Measurements from ENCODE around the gene GMFB. TPM values are rescaled to one million over a fixed set of nuclear protein-coding genes. Genes with fewer than 3 reads are reported as not detected.
A peak's percentile ranks its signal among the peaks of the same experiment; 100 is the strongest.

The GMFB gene
- total and polyA plus RNA-seq, 2 experiments from 2014 or later = 76.8 to 110 TPM

DNA sequence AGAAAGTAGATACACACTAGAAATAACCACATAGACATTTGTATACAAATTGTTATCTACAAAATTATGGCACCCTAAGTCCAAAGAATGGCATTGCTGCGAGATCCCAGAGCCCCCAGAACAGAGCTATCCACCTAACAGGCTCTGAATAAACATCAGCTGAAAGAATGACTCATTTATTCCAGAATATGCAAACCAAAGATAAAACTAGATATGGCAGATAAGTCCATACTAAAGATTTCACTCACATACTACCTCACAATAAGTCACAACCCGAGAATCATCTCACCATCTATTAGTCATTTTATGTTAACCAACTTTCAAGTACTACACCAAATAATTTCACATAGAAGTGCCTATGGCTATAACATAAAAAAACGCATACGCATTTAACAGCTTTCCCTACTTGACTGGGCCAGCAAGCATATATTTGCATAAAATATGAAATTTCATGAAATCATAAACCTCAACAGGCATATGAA, 53.2 kb downstream of the GMFB start:
- Histone ChIP-seq H3K9ac (peak overlapping the region; percentile 27), H4K20me1 (ENCODE audit: insufficient read depth) (peaks cover 6% of the 10 kb centered on the region; the same call in 1 of the 2 replicates), H3K9me3 (ENCODE audit: low read depth) (no peaks in the 10 kb centered on the region), H3K27ac (peak overlapping the region; percentile 68), H2AFZ (no peak overlapping the region), H3K27me3 (replicated peaks; ENCODE audit: insufficient read depth) (no peaks in the 10 kb centered on the region), H3K36me3 (ENCODE audit: low read depth) (0 out of 2 replicates have a peak, but pooled peaks cover 10% of the 10 kb centered on the region), H3K4me1 (ENCODE audit: insufficient read depth) (peaks cover 45% of the 10 kb centered on the region), H3F3A (ENCODE audit: insufficient read depth) (peaks cover 18% of the 10 kb centered on the region), H3K4me3 (0 out of 2 replicates have a peak overlapping the region, but pooled peaks have one; percentile 8), H3K9me2 (ENCODE audit: insufficient read depth) (no peaks in the 10 kb centered on the region), H3K4me2 (ENCODE audit: unreplicated experiment) (peak overlapping the region; percentile 58), H3K79me2 (ENCODE audit: insufficient read depth) (peaks cover 100% of the 10 kb centered on the region)
- 56 to 59% methylated on average over 4 of the region's 4 CpGs for WGBS, 2 experiments (ENCODE audit: low coverage in 1 of 2, low lambda C conversion rate in 2 of 2, missing lambda C conversion rate in 2 of 2)
- TF ChIP-seq EZH2phosphoT487 (IDR thresholded peaks at IDR 0.05; ENCODE audit: insufficient read depth, low read depth) (no peak), EZH2 (IDR thresholded peaks at IDR 0.05; ENCODE audit: insufficient read depth, poor library complexity, severe bottlenecking) (no peak)
- peak; percentile 81 for DNase-seq
- in situ Hi-C loops (cut with MboI) = no loop called here

DNA sequence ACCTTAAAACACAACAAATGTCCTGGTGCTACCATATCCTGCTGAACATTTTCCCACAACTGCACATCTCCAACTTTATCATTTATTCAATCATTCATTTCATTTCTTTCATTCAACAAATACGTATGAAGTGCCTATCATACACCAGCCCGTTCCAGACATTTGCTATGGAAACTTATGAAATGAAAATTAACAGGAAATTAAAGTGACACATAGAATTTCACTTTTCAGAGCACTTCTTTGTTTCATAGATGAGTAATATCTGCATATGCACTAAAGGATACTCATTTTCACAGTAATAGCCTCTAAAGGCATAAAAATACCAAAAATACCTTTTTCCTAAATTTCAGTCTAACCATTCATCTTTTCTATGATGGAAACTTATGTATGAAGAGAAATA, 60.3 kb downstream of the GMFB start:
- no peak for DNase-seq
- Histone ChIP-seq H3K27ac (no peak overlapping the region), H3K4me1 (ENCODE audit: insufficient read depth) (peaks cover 2% of the 10 kb centered on the region), H3K9ac (no peak overlapping the region), H3K9me3 (ENCODE audit: low read depth) (no peaks in the 10 kb centered on the region), H4K20me1 (ENCODE audit: insufficient read depth) (peaks cover 6% of the 10 kb centered on the region; the same call in 1 of the 2 replicates), H3K79me2 (ENCODE audit: insufficient read depth) (peaks cover 85% of the 10 kb centered on the region), H3K9me2 (ENCODE audit: insufficient read depth) (no peaks in the 10 kb centered on the region), H3F3A (ENCODE audit: insufficient read depth) (0 out of 2 replicates have a peak, but pooled peaks cover 7% of the 10 kb centered on the region), H3K4me3 (no peak overlapping the region), H3K27me3 (replicated peaks; ENCODE audit: insufficient read depth) (no peaks in the 10 kb centered on the region), H2AFZ (no peak overlapping the region), H3K36me3 (ENCODE audit: low read depth) (peaks cover 58% of the 10 kb centered on the region), H3K4me2 (ENCODE audit: unreplicated experiment) (no peak overlapping the region)
- WGBS, 2 experiments (ENCODE audit: low coverage in 1 of 2, low lambda C conversion rate in 2 of 2, missing lambda C conversion rate in 2 of 2) = 97 to 98% methylated on average over 2 of the region's 2 CpGs
- in situ Hi-C loops (cut with MboI) = no loop called here
- TF ChIP-seq EZH2 (IDR thresholded peaks at IDR 0.05; ENCODE audit: insufficient read depth, poor library complexity, severe bottlenecking) (no peak), EZH2phosphoT487 (IDR thresholded peaks at IDR 0.05; ENCODE audit: insufficient read depth, low read depth) (no peak)

DNA sequence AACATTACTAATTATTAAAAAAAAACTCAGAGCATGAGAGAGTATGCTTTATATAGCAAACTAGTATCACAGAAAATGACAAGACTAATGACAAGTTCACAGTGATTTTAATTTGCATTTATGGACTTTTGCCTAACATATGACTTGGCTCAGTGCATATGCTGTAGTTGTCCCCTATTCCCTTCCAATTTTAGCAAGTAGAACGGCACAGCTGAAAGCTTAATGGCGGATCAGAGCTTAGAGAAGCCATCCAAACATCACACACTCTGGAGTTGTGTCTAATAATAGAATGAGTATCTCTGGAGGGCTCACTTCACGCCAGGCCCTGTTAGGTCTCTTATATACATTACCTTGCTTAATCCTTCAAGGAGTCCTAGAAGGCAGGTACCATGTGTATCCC, 60.9 kb downstream of the GMFB start:
- Histone ChIP-seq H3K79me2 (ENCODE audit: insufficient read depth) (peaks cover 79% of the 10 kb centered on the region), H3K36me3 (ENCODE audit: low read depth) (peaks cover 58% of the 10 kb centered on the region)

DNA sequence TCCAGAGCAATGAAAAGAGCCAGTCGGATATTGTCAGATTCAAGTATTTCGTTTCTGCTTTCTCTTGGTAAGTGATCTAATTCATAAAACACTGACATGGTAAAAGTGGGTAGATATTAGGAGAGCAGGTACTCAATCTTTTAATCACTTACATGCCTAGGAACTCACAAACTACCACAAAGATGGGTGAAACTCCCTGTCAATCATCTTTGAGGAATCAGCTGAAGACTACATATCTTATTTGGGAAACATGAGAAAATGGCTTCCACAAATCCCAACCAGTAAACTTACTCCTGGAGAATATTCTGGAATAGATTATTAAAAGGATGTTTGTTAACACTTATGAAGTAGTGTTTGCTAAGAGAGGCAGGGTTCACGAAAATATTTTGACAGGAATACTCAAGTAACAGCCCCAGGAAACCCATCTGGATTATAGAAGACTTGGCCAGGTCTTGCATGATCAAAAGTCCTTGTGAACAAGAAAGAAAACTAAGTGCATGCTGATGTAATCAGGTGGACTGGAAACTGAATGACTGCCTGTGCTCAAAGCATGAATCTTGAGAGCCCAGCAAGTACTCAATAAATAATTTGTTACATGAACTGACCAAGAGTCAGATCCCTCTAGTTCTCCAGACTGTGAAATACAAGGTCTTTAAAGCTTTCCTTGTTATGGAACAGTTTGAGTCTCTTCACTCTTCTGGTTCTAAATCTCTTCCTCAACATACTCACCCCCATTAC, 63.1 kb downstream of the GMFB start:
- in situ Hi-C loops (cut with MboI) = no loop called here
- Histone ChIP-seq H3K9ac (no peak overlapping the region), H4K20me1 (ENCODE audit: insufficient read depth) (no peaks in the 10 kb centered on the region), H3K9me2 (ENCODE audit: insufficient read depth) (no peaks in the 10 kb centered on the region), H3K4me3 (no peak overlapping the region), H3F3A (ENCODE audit: insufficient read depth) (peaks cover 11% of the 10 kb centered on the region; the same call in 1 of the 2 replicates), H2AFZ (no peak overlapping the region), H3K79me2 (ENCODE audit: insufficient read depth) (peaks cover 58% of the 10 kb centered on the region), H3K4me1 (ENCODE audit: insufficient read depth) (no peaks in the 10 kb centered on the region), H3K27ac (no peak overlapping the region), H3K9me3 (ENCODE audit: low read depth) (no peaks in the 10 kb centered on the region), H3K36me3 (ENCODE audit: low read depth) (peaks cover 57% of the 10 kb centered on the region), H3K27me3 (replicated peaks; ENCODE audit: insufficient read depth) (no peaks in the 10 kb centered on the region), H3K4me2 (ENCODE audit: unreplicated experiment) (no peak overlapping the region)
- 84 to 87% methylated on average over 3 of the region's 3 CpGs for WGBS, 2 experiments (ENCODE audit: low coverage in 1 of 2, low lambda C conversion rate in 2 of 2, missing lambda C conversion rate in 2 of 2)
- TF ChIP-seq EZH2phosphoT487 (IDR thresholded peaks at IDR 0.05; ENCODE audit: insufficient read depth, low read depth) (no peak), EZH2 (IDR thresholded peaks at IDR 0.05; ENCODE audit: insufficient read depth, poor library complexity, severe bottlenecking) (no peak)
- DNase-seq = no peak

More for the DNA sequence above, 60.9 kb downstream of the GMFB start:
- Histone ChIP-seq H3K4me2 (ENCODE audit: unreplicated experiment) (no peak overlapping the region), H3K9me3 (ENCODE audit: low read depth) (no peaks in the 10 kb centered on the region), H3K4me3 (no peak overlapping the region), H3F3A (ENCODE audit: insufficient read depth) (0 out of 2 replicates have a peak, but pooled peaks cover 7% of the 10 kb centered on the region), H3K9me2 (ENCODE audit: insufficient read depth) (no peaks in the 10 kb centered on the region), H2AFZ (no peak overlapping the region), H3K4me1 (ENCODE audit: insufficient read depth) (no peaks in the 10 kb centered on the region), H3K9ac (no peak overlapping the region), H3K27ac (no peak overlapping the region), H4K20me1 (ENCODE audit: insufficient read depth) (no peaks in the 10 kb centered on the region; the same call in 1 of the 2 replicates), H3K27me3 (replicated peaks; ENCODE audit: insufficient read depth) (no peaks in the 10 kb centered on the region)
- TF ChIP-seq EZH2 (IDR thresholded peaks at IDR 0.05; ENCODE audit: insufficient read depth, poor library complexity, severe bottlenecking) = no peak
- TF ChIP-seq EZH2phosphoT487 (IDR thresholded peaks at IDR 0.05; ENCODE audit: insufficient read depth, low read depth) = no peak
- WGBS, 2 experiments (ENCODE audit: low coverage in 1 of 2, low lambda C conversion rate in 2 of 2, missing lambda C conversion rate in 2 of 2) = 93 to 98% methylated on average over 3 of the region's 3 CpGs
- no peak for DNase-seq
- in situ Hi-C loops (cut with MboI) = no loop called here
